ENCODE data around the gene GNG12.

The GNG12 gene

GRCh38 chr1:67689267-67690017 lies 143.8 kb downstream of the GNG12 start:
- intact Hi-C loops (cut with micrococcal nuclease), result loop anchor here (5.0 to 10.0 kb wide), 2 partner anchors 127 to 155 kb away; no protein-coding TSS in a partner anchor
- H3K27ac Mint-ChIP-seq, result peak overlapping the region; percentile 4

GRCh38 chr1:67688526-67689219 lies 144.6 kb downstream of the GNG12 start:
- intact Hi-C loops (cut with micrococcal nuclease), result loop anchor here (5.0 to 10.0 kb wide), 2 partner anchors 126 to 154 kb away; no protein-coding TSS in a partner anchor
- no peak overlapping the region for H3K4me3 Mint-ChIP-seq
- no peaks in the 10 kb centered on the region for H3K9me3 Mint-ChIP-seq
- H3K4me1 Mint-ChIP-seq (ENCODE audit: low read depth), result peaks cover 44% of the 10 kb centered on the region
- H3K27ac Mint-ChIP-seq, result peak overlapping the region; percentile 4
- no peaks in the 10 kb centered on the region for H3K27me3 Mint-ChIP-seq
- H3K36me3 Mint-ChIP-seq (ENCODE audit: low read depth), result peaks cover 32% of the 10 kb centered on the region

More at GRCh38 chr1:67689267-67690017, 143.8 kb downstream of the GNG12 start:
- Mint-ChIP-seq H3K4me3 (no peak overlapping the region), H3K9me3 (no peaks in the 10 kb centered on the region), H3K36me3 (ENCODE audit: low read depth) (peaks cover 32% of the 10 kb centered on the region), H3K4me1 (ENCODE audit: low read depth) (peaks cover 36% of the 10 kb centered on the region), H3K27me3 (no peaks in the 10 kb centered on the region)

- Mint-ChIP-seq H3K4me3 (peak overlapping the region; percentile 18), H3K27me3 (no peaks in the 10 kb centered on the region), H3K9me3 (no peaks in the 10 kb centered on the region), H3K36me3 (ENCODE audit: low read depth) (peaks cover 32% of the 10 kb centered on the region), H3K4me1 (ENCODE audit: low read depth) (peaks cover 50% of the 10 kb centered on the region), H3K27ac (peak overlapping the region; percentile 16)
- intact Hi-C loops (cut with micrococcal nuclease), result loop anchor here (5.0 to 10.0 kb wide), 2 partner anchors 125 to 153 kb away; no protein-coding TSS in a partner anchor
Observed at GRCh38 chr1:67687649-67688048, 145.6 kb downstream of the GNG12 start.

- Mint-ChIP-seq H3K27me3 (no peaks in the 10 kb centered on the region), H3K27ac (no peak overlapping the region)
Observed at GRCh38 chr1:67687198-67687545, 146.1 kb downstream of the GNG12 start.

GRCh38 chr1:67686267-67687197 lies 146.7 kb downstream of the GNG12 start:
- intact Hi-C loops (cut with micrococcal nuclease), result loop anchor here (5.0 to 10.0 kb wide), 2 partner anchors 124 to 152 kb away; no protein-coding TSS in a partner anchor
- Mint-ChIP-seq H3K27me3 (no peaks in the 10 kb centered on the region), H3K27ac (peak overlapping the region; percentile 89)

More at GRCh38 chr1:67687198-67687545, 146.1 kb downstream of the GNG12 start:
- peaks cover 50% of the 10 kb centered on the region for H3K4me1 Mint-ChIP-seq (ENCODE audit: low read depth)
- H3K9me3 Mint-ChIP-seq, result no peaks in the 10 kb centered on the region
- intact Hi-C loops (cut with micrococcal nuclease), result loop anchor here (5.0 to 10.0 kb wide), 2 partner anchors 125 to 152 kb away; no protein-coding TSS in a partner anchor
- H3K4me3 Mint-ChIP-seq, result peak overlapping the region; percentile 92
- H3K36me3 Mint-ChIP-seq (ENCODE audit: low read depth), result peaks cover 32% of the 10 kb centered on the region

GRCh38 chr1:67685558-67686266 lies 147.6 kb downstream of the GNG12 start:
- Mint-ChIP-seq H3K4me1 (ENCODE audit: low read depth) (peaks cover 50% of the 10 kb centered on the region), H3K36me3 (ENCODE audit: low read depth) (peaks cover 32% of the 10 kb centered on the region), H3K27ac (peak overlapping the region; percentile 89), H3K9me3 (no peaks in the 10 kb centered on the region), H3K4me3 (peak overlapping the region; percentile 92), H3K27me3 (no peaks in the 10 kb centered on the region)
- intact Hi-C loops (cut with micrococcal nuclease), result loop anchor here (5.0 to 10.0 kb wide), 2 partner anchors 123 to 151 kb away; no protein-coding TSS in a partner anchor

More at GRCh38 chr1:67686267-67687197, 146.7 kb downstream of the GNG12 start:
- Mint-ChIP-seq H3K36me3 (ENCODE audit: low read depth) (peaks cover 32% of the 10 kb centered on the region), H3K4me1 (ENCODE audit: low read depth) (peaks cover 50% of the 10 kb centered on the region), H3K4me3 (peak overlapping the region; percentile 92), H3K9me3 (no peaks in the 10 kb centered on the region)

GRCh38 chr1:67685067-67685557 lies 148.2 kb downstream of the GNG12 start, which contains the start of gene GADD45A:
TSS of gene GADD45A (plus strand) at chr1:67685201. CDS start at chr1:67685495, 294 bp downstream.
- no peaks in the 10 kb centered on the region for H3K27me3 Mint-ChIP-seq
- no peaks in the 10 kb centered on the region for H3K9me3 Mint-ChIP-seq
- H3K27ac Mint-ChIP-seq, result peak within 1 kb of the TSS; percentile 89
- H3K4me1 Mint-ChIP-seq (ENCODE audit: low read depth), result peaks cover 50% of the 10 kb centered on the region
- intact Hi-C loops (cut with micrococcal nuclease), result loop anchor here (5.0 to 10.0 kb wide), 2 partner anchors 123 to 150 kb away; no protein-coding TSS in a partner anchor
- H3K36me3 Mint-ChIP-seq (ENCODE audit: low read depth), result peaks cover 32% of the 10 kb centered on the region
- peak within 1 kb of the TSS; percentile 92 for H3K4me3 Mint-ChIP-seq

GRCh38 chr1:67684526-67685066 lies 148.7 kb downstream of the GNG12 start:
- peak overlapping the region; percentile 92 for H3K4me3 Mint-ChIP-seq
- H3K27ac Mint-ChIP-seq, result peak overlapping the region; percentile 89
- peaks cover 32% of the 10 kb centered on the region for H3K36me3 Mint-ChIP-seq (ENCODE audit: low read depth)
- H3K9me3 Mint-ChIP-seq, result no peaks in the 10 kb centered on the region
- intact Hi-C loops (cut with micrococcal nuclease), result loop anchor here (5.0 to 10.0 kb wide), 3 partner anchors 122 to 252 kb away; partner anchors contain the start of gene SERBP1
- H3K4me1 Mint-ChIP-seq (ENCODE audit: low read depth), result peaks cover 50% of the 10 kb centered on the region
- H3K27me3 Mint-ChIP-seq, result no peaks in the 10 kb centered on the region

- Mint-ChIP-seq H3K27me3 (no peaks in the 10 kb centered on the region), H3K4me1 (ENCODE audit: low read depth) (peaks cover 44% of the 10 kb centered on the region), H3K27ac (peak overlapping the region; percentile 89), H3K9me3 (no peaks in the 10 kb centered on the region), H3K4me3 (peak overlapping the region; percentile 92), H3K36me3 (ENCODE audit: low read depth) (peaks cover 32% of the 10 kb centered on the region)
- intact Hi-C loops (cut with micrococcal nuclease), result loop anchor here (5.0 to 10.0 kb wide), 2 partner anchors 149 to 252 kb away; partner anchors contain the start of gene SERBP1
Observed at GRCh38 chr1:67683766-67684525, 149.3 kb downstream of the GNG12 start.

GRCh38 chr1:67683316-67683715 lies 150.0 kb downstream of the GNG12 start:
- H3K27ac Mint-ChIP-seq, result no peak overlapping the region
- H3K9me3 Mint-ChIP-seq, result no peaks in the 10 kb centered on the region
- H3K27me3 Mint-ChIP-seq, result no peaks in the 10 kb centered on the region
- intact Hi-C loops (cut with micrococcal nuclease), result loop anchor here (5.0 to 10.0 kb wide), 2 partner anchors 149 to 251 kb away; partner anchors contain the start of gene SERBP1
- peaks cover 38% of the 10 kb centered on the region for H3K4me1 Mint-ChIP-seq (ENCODE audit: low read depth)
- H3K36me3 Mint-ChIP-seq (ENCODE audit: low read depth), result peaks cover 32% of the 10 kb centered on the region
- no peak overlapping the region for H3K4me3 Mint-ChIP-seq

- H3K27ac Mint-ChIP-seq, result no peak overlapping the region
- H3K27me3 Mint-ChIP-seq, result no peaks in the 10 kb centered on the region
- no peak overlapping the region for H3K4me3 Mint-ChIP-seq
- H3K36me3 Mint-ChIP-seq (ENCODE audit: low read depth), result peaks cover 29% of the 10 kb centered on the region
- H3K4me1 Mint-ChIP-seq (ENCODE audit: low read depth), result peaks cover 32% of the 10 kb centered on the region
- intact Hi-C loops (cut with micrococcal nuclease), result loop anchor here (5.0 to 10.0 kb wide), 2 partner anchors 148 to 250 kb away; partner anchors contain the start of gene SERBP1
- no peaks in the 10 kb centered on the region for H3K9me3 Mint-ChIP-seq
Observed at GRCh38 chr1:67682659-67683197, 150.5 kb downstream of the GNG12 start.
